ENCODE measurements around the gene CFAP97D2.

DNA sequence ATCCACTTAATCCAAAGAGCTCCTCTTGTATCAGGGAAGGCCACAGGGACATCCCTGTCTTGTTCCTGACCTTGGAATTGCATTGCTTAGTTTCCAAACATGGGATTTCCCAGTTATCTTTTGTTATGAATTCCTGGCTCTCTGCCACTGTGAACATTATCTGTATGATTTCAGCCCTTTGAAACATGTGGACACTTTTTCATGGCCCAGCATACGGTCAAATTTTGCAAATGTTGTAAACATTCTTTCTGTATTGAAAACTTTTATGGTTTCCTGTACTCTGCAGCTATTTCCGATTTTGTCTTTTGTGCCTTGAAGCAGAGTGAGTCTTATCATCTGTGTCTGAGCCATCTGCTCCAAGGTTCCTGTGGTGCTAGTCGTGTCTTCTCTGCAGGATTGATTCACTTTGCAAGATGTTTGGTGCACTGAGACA, 4.5 kb upstream of the CFAP97D2 start:
- TF ChIP-seq, protein P1, sequence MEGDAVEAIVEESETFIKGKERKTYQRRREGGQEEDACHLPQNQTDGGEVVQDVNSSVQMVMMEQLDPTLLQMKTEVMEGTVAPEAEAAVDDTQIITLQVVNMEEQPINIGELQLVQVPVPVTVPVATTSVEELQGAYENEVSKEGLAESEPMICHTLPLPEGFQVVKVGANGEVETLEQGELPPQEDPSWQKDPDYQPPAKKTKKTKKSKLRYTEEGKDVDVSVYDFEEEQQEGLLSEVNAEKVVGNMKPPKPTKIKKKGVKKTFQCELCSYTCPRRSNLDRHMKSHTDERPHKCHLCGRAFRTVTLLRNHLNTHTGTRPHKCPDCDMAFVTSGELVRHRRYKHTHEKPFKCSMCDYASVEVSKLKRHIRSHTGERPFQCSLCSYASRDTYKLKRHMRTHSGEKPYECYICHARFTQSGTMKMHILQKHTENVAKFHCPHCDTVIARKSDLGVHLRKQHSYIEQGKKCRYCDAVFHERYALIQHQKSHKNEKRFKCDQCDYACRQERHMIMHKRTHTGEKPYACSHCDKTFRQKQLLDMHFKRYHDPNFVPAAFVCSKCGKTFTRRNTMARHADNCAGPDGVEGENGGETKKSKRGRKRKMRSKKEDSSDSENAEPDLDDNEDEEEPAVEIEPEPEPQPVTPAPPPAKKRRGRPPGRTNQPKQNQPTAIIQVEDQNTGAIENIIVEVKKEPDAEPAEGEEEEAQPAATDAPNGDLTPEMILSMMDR (IDR thresholded peaks at IDR 0.05): no peak
- TF ChIP-seq POLR2A (IDR thresholded peaks at IDR 0.05) (no peak), POLR2AphosphoS5 (IDR thresholded peaks at IDR 0.05; ENCODE audit: insufficient read depth in 1 of 2, low read depth in 1 of 2) (no peak)

All from vagina (tissue), 2 donors.